ENCODE results near the gene TMEM126B. TPM values are rescaled to one million over a fixed set of nuclear protein-coding genes. Genes with fewer than 3 reads are reported as not detected.
A peak's percentile ranks its signal among the peaks of the same experiment; 100 is the strongest.

TMEM126B gene
- total RNA-seq, 1 donor from 2014 or later = 36.4 TPM

- no peaks in the 10 kb centered on the region for H3K36me3 Mint-ChIP-seq (ENCODE audit: insufficient read depth)
These were observed 8.9 kb upstream of the TMEM126B start for GRCh38 chr11:85619499-85619898.

GRCh38 chr11:85620256-85620655, 8.1 kb upstream of the TMEM126B start:
- no peak for DNase-seq (ENCODE audit: low spot score, unreplicated experiment)
- Mint-ChIP-seq H3K27me3 (peaks cover 3% of the 10 kb centered on the region), H3K4me1 (ENCODE audit: low read depth) (no peaks in the 10 kb centered on the region), H3K4me3 (ENCODE audit: low read depth) (no peak overlapping the region), H3K27ac (no peak overlapping the region), H3K36me3 (ENCODE audit: insufficient read depth) (no peaks in the 10 kb centered on the region), H3K9me3 (ENCODE audit: low read depth) (no peaks in the 10 kb centered on the region)
- TF ChIP-seq CTCF (IDR thresholded peaks at IDR 0.05; ENCODE audit: unreplicated experiment) = no peak

More at GRCh38 chr11:85619499-85619898, 8.9 kb upstream of the TMEM126B start:
- Mint-ChIP-seq H3K27me3 (no peaks in the 10 kb centered on the region), H3K4me1 (ENCODE audit: low read depth) (no peaks in the 10 kb centered on the region), H3K27ac (no peak overlapping the region), H3K4me3 (ENCODE audit: low read depth) (no peak overlapping the region), H3K9me3 (ENCODE audit: low read depth) (no peaks in the 10 kb centered on the region)
- no peak for TF ChIP-seq CTCF (IDR thresholded peaks at IDR 0.05; ENCODE audit: unreplicated experiment)
- DNase-seq (ENCODE audit: low spot score, unreplicated experiment) = no peak

GRCh38 chr11:85626496-85626895, 1.9 kb upstream of the TMEM126B start:
- no peak for DNase-seq (ENCODE audit: low spot score, unreplicated experiment)
- Mint-ChIP-seq H3K4me3 (ENCODE audit: low read depth) (peak overlapping the region; percentile 94), H3K9me3 (ENCODE audit: low read depth) (no peaks in the 10 kb centered on the region), H3K36me3 (ENCODE audit: insufficient read depth) (peaks cover 1% of the 10 kb centered on the region), H3K27ac (no peak overlapping the region), H3K27me3 (peaks cover 6% of the 10 kb centered on the region), H3K4me1 (ENCODE audit: low read depth) (peaks cover 13% of the 10 kb centered on the region)
- TF ChIP-seq CTCF (IDR thresholded peaks at IDR 0.05; ENCODE audit: unreplicated experiment) = no peak

- H3K4me3 Mint-ChIP-seq (ENCODE audit: low read depth) = peak within 1 kb of the TSS; percentile 94
- no peaks in the 10 kb centered on the region for H3K9me3 Mint-ChIP-seq (ENCODE audit: low read depth)
- no peak for DNase-seq (ENCODE audit: low spot score, unreplicated experiment)
- peaks cover 4% of the 10 kb centered on the region for H3K36me3 Mint-ChIP-seq (ENCODE audit: insufficient read depth)
- H3K27me3 Mint-ChIP-seq = peaks cover 6% of the 10 kb centered on the region
- H3K4me1 Mint-ChIP-seq (ENCODE audit: low read depth) = peaks cover 13% of the 10 kb centered on the region
- TF ChIP-seq CTCF (IDR thresholded peaks at IDR 0.05; ENCODE audit: unreplicated experiment) = no peak
- H3K27ac Mint-ChIP-seq = peak within 1 kb of the TSS; percentile 97
These were observed 928 bp upstream of the TMEM126B start, which contains the start of gene DLG2 for GRCh38 chr11:85627332-85627997. Gene DLG2 (minus strand): TSS chr11:85627344.

GRCh38 chr11:85628771-85629341, 463 bp downstream of the TMEM126B start:
- Mint-ChIP-seq H3K27me3 (peaks cover 6% of the 10 kb centered on the region), H3K4me1 (ENCODE audit: low read depth) (peaks cover 13% of the 10 kb centered on the region), H3K4me3 (ENCODE audit: low read depth) (peak overlapping the region; percentile 94), H3K9me3 (ENCODE audit: low read depth) (no peaks in the 10 kb centered on the region), H3K27ac (peak overlapping the region; percentile 97), H3K36me3 (ENCODE audit: insufficient read depth) (peaks cover 6% of the 10 kb centered on the region)
- no peak for DNase-seq (ENCODE audit: low spot score, unreplicated experiment)
- no peak for TF ChIP-seq CTCF (IDR thresholded peaks at IDR 0.05; ENCODE audit: unreplicated experiment)

Data from progenitor cell of endocrine pancreas (in vitro differentiated cells).